ENCODE data around the gene ALKBH3. TPM values are rescaled to one million over a fixed set of nuclear protein-coding genes. Genes with fewer than 3 reads are reported as not detected.

ALKBH3 gene
- total RNA-seq, 6 donors from 2014 or later: 23.9 to 60.8 (median 27.6) TPM

- peak in 1 of 2 donors; percentile 51 for ATAC-seq (ENCODE audit: low FRiP score in 2 of 2)
- Histone ChIP-seq H3K4me3 (no peak overlapping the region), H3K4me1 (peaks cover 0 to 6% (median 0%) of the 10 kb centered on the region in 4 donors), H3K36me3 (no peaks in the 10 kb centered on the region), H3K27me3 (no peaks in the 10 kb centered on the region), H3K27ac (peak overlapping the region in 2 of 4 donors; percentile 19 to 23), H3K9me3 (peaks cover 0 to 6% (median 0%) of the 10 kb centered on the region in 4 donors)
- TF ChIP-seq EP300 (IDR thresholded peaks at IDR 0.05) (no peak), POLR2AphosphoS5 (IDR thresholded peaks at IDR 0.05) (no peak), CTCF (IDR thresholded peaks at IDR 0.05) (no peak), POLR2A (IDR thresholded peaks at IDR 0.05) (no peak)
- DNase-seq: no peak
- 43 to 44% methylated on average over 13 of the region's 13 CpGs for WGBS, 2 donors
Observed at GRCh38 chr11:43962383-43963278, 82.0 kb downstream of the ALKBH3 start.

GRCh38 chr11:43963279-43963620 is 82.6 kb downstream of the ALKBH3 start:
- DNase-seq (no peak), ATAC-seq (ENCODE audit: low FRiP score in 2 of 2) (no peak)
- no peak for TF ChIP-seq POLR2AphosphoS5 (IDR thresholded peaks at IDR 0.05)
- no peak for TF ChIP-seq POLR2A (IDR thresholded peaks at IDR 0.05)
- no peak for TF ChIP-seq EP300 (IDR thresholded peaks at IDR 0.05)
- TF ChIP-seq CTCF (IDR thresholded peaks at IDR 0.05): no peak
- Histone ChIP-seq H3K36me3 (no peaks in the 10 kb centered on the region), H3K4me3 (no peak overlapping the region), H3K27ac (peak overlapping the region in 1 of 4 donors; percentile 6), H3K9me3 (peaks cover 0 to 5% (median 0%) of the 10 kb centered on the region in 4 donors), H3K4me1 (peaks cover 0 to 6% (median 0%) of the 10 kb centered on the region in 4 donors), H3K27me3 (no peaks in the 10 kb centered on the region)
- 72 to 92% methylated on average over 2 of the region's 2 CpGs for WGBS, 2 donors

GRCh38 chr11:43967661-43968060 is 87.0 kb downstream of the ALKBH3 start:
- no peak overlapping the region for H3K27ac ChIP-seq
- DNase-seq (no peak), ATAC-seq (ENCODE audit: low FRiP score in 2 of 2) (no peak)
- TF ChIP-seq POLR2AphosphoS5 (IDR thresholded peaks at IDR 0.05) (no peak), CTCF (IDR thresholded peaks at IDR 0.05) (no peak), EP300 (IDR thresholded peaks at IDR 0.05) (no peak), POLR2A (IDR thresholded peaks at IDR 0.05) (no peak)
- H3K4me1 ChIP-seq: peaks cover 0 to 2% (median under 1%) of the 10 kb centered on the region in 4 donors
- 87 to 96% methylated on average over 2 of the region's 2 CpGs for WGBS, 2 donors
- no peaks in the 10 kb centered on the region for H3K36me3 ChIP-seq
- no peaks in the 10 kb centered on the region for H3K9me3 ChIP-seq
- H3K27me3 ChIP-seq: no peaks in the 10 kb centered on the region
- H3K4me3 ChIP-seq: no peak overlapping the region

DNA sequence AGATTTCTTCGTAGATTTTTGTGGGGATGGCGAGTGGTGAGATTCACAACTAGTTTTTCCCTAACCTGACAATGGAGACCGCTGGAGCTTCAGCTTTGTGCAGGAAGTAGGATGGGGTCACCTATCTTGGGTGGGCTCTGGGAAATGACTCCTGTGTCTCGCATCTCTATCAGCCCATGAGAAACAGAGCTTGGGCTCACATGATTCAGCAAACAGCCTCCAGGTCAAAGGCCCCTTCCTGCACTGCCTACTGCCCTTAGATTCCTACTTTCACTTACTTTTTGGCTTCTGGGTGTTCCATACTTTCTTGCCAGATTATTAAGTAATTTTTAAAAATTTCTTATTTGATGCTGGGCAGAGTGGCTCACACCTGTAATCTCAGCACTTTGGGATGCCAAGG is 88.1 kb downstream of the ALKBH3 start:
- H3K9me3 ChIP-seq: no peaks in the 10 kb centered on the region
- H3K27ac ChIP-seq: no peak overlapping the region
- H3K4me3 ChIP-seq: no peak overlapping the region
- ATAC-seq (ENCODE audit: low FRiP score in 2 of 2) (no peak), DNase-seq (no peak)
- WGBS, 2 donors: 84 to 90% methylated on average over 4 of the region's 4 CpGs
- no peaks in the 10 kb centered on the region for H3K36me3 ChIP-seq
- peaks cover 0 to 2% (median 0%) of the 10 kb centered on the region in 4 donors for H3K4me1 ChIP-seq
- TF ChIP-seq CTCF (IDR thresholded peaks at IDR 0.05): no peak
- no peak for TF ChIP-seq EP300 (IDR thresholded peaks at IDR 0.05)
- TF ChIP-seq POLR2AphosphoS5 (IDR thresholded peaks at IDR 0.05): no peak
- TF ChIP-seq POLR2A (IDR thresholded peaks at IDR 0.05): no peak
- no peaks in the 10 kb centered on the region for H3K27me3 ChIP-seq

Measured in upper lobe of left lung (tissue), 6 donors.